HCT116 (cell line): ENCODE measurements around the gene PPP1R36. TPM values are rescaled to one million over a fixed set of nuclear protein-coding genes. Genes with fewer than 3 reads are reported as not detected.

Source experiments
- ATAC-seq: fragments of 200-7000 bp; cut with Tn5 transposase; 2 replicates; pipeline ENCODE4 v1.9.1; 2020; ENCODE audit warnings: mild to moderate bottlenecking, moderate library complexity
- BruUV-seq: library from RNA; stranded (reverse); fragments of 400-500 nt; replicated peaks from 2 replicates; lab custom pipeline; 2021; lab: Mats Ljungman, UMichigan
- CTCF ChIA-PET: fragments of 300-600 bp; sonication (Branson Sonifier 250); formaldehyde crosslinking; loops from one replicate; lab custom pipeline; 2021; ENCODE audit warnings: antibody characterized with exemption; lab: Charles Lee
- POLR2A ChIA-PET: fragments of 300-600, 350-600 bp; sonication (Branson Sonifier 250); formaldehyde crosslinking; loops from one replicate; lab custom pipeline; 2021; ENCODE audit warnings: antibody characterized with exemption; lab: Charles Lee
- RAD21 ChIA-PET, 2 experiments: fragments of 300-600 bp; sonication (Branson Sonifier 250); formaldehyde crosslinking; loops; one replicate each; lab custom pipeline; 2023; ENCODE audit warnings: low total read pairs in 2 of 2; ENCODE audit not compliant: uncharacterized antibody in 2 of 2, unreplicated experiment in 2 of 2, low non-redundant PET in 1 of 2; lab: Charles Lee
- DNase-seq: peaks from one replicate; pipeline ENCODE4 v3.0.0-alpha.2; 2010; ENCODE audit warnings: low read depth, low spot score
- H2AFZ ChIP-seq: fragments of 200-600 bp; shearing (Covaris generic), sonication (generic); 2 replicates; pipeline ENCODE4 v1.6.1; 2017; ENCODE audit warnings: low read depth, mixed run types, mixed read lengths, antibody characterized with exemption, low read length; ENCODE audit not compliant: poor library complexity, severe bottlenecking
- H3K27ac ChIP-seq: 2 replicates; pipeline ENCODE4 v1.5.1; 2012; ENCODE audit warnings: low read depth, low read length
- H3K27me3 ChIP-seq: fragments of 200-600 bp; sonication (generic); 2 replicates; pipeline ENCODE4 v1.6.1; 2016; ENCODE audit warnings: mixed run types, low read length, mixed read lengths; ENCODE audit not compliant: insufficient read depth
- H3K36me3 ChIP-seq, 2 experiments: fragments of 200-500 bp in 1 of 2; fragments of 200-600 bp in 1 of 2; sonication (Bioruptor generic) in 1 of 2; sonication (generic) in 1 of 2; 2 replicates each; pipeline versions ENCODE4 v1.5.1 to v1.6.1; 2014 to 2016; ENCODE audit warnings: low read length in 2 of 2, inconsistent platforms in 1 of 2, mixed read lengths in 1 of 2, mixed run types in 1 of 2; ENCODE audit not compliant: insufficient read depth in 2 of 2, control insufficient read depth in 1 of 2
- H3K4me1 ChIP-seq, 2 experiments: fragments of 200-600 bp in 1 of 2; sonication (generic) in 1 of 2; 2 replicates each; pipeline versions ENCODE4 v1.5.1 to v1.6.1; 2012 to 2017; ENCODE audit warnings: low read length in 2 of 2, inconsistent platforms in 1 of 2, mild to moderate bottlenecking in 1 of 2, mixed read lengths in 1 of 2, mixed run types in 1 of 2, moderate library complexity in 1 of 2; ENCODE audit not compliant: insufficient read depth in 2 of 2, control insufficient read depth in 1 of 2
- H3K4me2 ChIP-seq: fragments of 200-600 bp; sonication (generic); 2 replicates; pipeline ENCODE4 v1.6.1; 2017; ENCODE audit warnings: mixed run types, low read length, mixed read lengths
- H3K4me3 ChIP-seq, 2 experiments: fragments of 200-600 bp in 1 of 2; sonication (generic) in 1 of 2; replicated peaks in 1 of 2; 2 replicates each; pipeline ENCODE4 v1.5.1; 2011 to 2016; ENCODE audit warnings: low read length in 2 of 2, control low read depth in 1 of 2, low read depth in 1 of 2, mild to moderate bottlenecking in 1 of 2, mixed read lengths in 1 of 2, mixed run types in 1 of 2
- H3K79me2 ChIP-seq: fragments of 200-600 bp; sonication (generic); 2 replicates; pipeline ENCODE4 v1.6.1; 2017; ENCODE audit warnings: mild to moderate bottlenecking, mixed run types, low read length, moderate library complexity, mixed read lengths; ENCODE audit not compliant: insufficient read depth
- H3K9ac ChIP-seq: fragments of 200-600 bp; sonication (generic); 2 replicates; pipeline ENCODE4 v1.6.1; 2016; ENCODE audit warnings: low read length, mixed read lengths
- H3K9me2 ChIP-seq: fragments of 200-600 bp; sonication (generic), shearing (Covaris generic); 2 replicates; pipeline ENCODE4 v1.6.1; 2017; ENCODE audit warnings: mixed run types, mild to moderate bottlenecking, moderate library complexity; ENCODE audit not compliant: insufficient read depth
- H3K9me3 ChIP-seq, 2 experiments: fragments of 200-500 bp in 1 of 2; fragments of 200-600 bp in 1 of 2; sonication (Bioruptor generic) in 1 of 2; sonication (generic) in 1 of 2; 2 replicates each; pipeline ENCODE4 v1.6.1; 2014 to 2017; ENCODE audit warnings: low read length in 2 of 2, mixed read lengths in 2 of 2, inconsistent platforms in 1 of 2, low read depth in 1 of 2, mild to moderate bottlenecking in 1 of 2, mixed run types in 1 of 2, moderate library complexity in 1 of 2; ENCODE audit not compliant: control insufficient read depth in 1 of 2, insufficient read depth in 1 of 2
- H4K20me1 ChIP-seq: fragments of 200-600 bp; sonication (generic), shearing (Covaris generic); 2 replicates; pipeline ENCODE4 v1.6.1; 2017; ENCODE audit warnings: mixed run types, mild to moderate bottlenecking, moderate library complexity; ENCODE audit not compliant: insufficient read depth
- CBX3 ChIP-seq: IDR thresholded peaks from 2 replicates; pipeline ENCODE4 v1.6.1; 2012; ENCODE audit warnings: low read depth
- CEBPB ChIP-seq: IDR thresholded peaks from 2 replicates; pipeline ENCODE4 v1.6.1; 2012; ENCODE audit warnings: low read depth
- EZH2 ChIP-seq: fragments of 200-600 bp; sonication (generic); IDR thresholded peaks from 2 replicates; pipeline ENCODE4 v1.6.1; 2017; ENCODE audit warnings: antibody characterized with exemption, mixed run types
- EZH2phosphoT487 ChIP-seq: fragments of 200-600 bp; IDR thresholded peaks from 2 replicates; pipeline ENCODE4 v1.6.1; 2018; ENCODE audit warnings: antibody characterized with exemption, borderline replicate concordance
- MAX ChIP-seq: IDR thresholded peaks from 2 replicates; pipeline ENCODE4 v1.6.1; 2012
- POLR2AphosphoS5 ChIP-seq: IDR thresholded peaks from 2 replicates; pipeline ENCODE4 v1.6.1; 2011; ENCODE audit warnings: mild to moderate bottlenecking, low read depth, low read length, moderate library complexity
- REST ChIP-seq: IDR thresholded peaks from 2 replicates; pipeline ENCODE4 v1.6.1; 2012; ENCODE audit warnings: low read depth
- SIN3A ChIP-seq: IDR thresholded peaks from 2 replicates; pipeline ENCODE4 v1.6.1; 2012; ENCODE audit warnings: low read depth
- SRF ChIP-seq: IDR thresholded peaks from 2 replicates; pipeline ENCODE4 v1.6.1; 2012; ENCODE audit warnings: low read depth
- TCF7L2 ChIP-seq: IDR thresholded peaks from 2 replicates; pipeline ENCODE4 v1.7.0; 2011; ENCODE audit warnings: borderline replicate concordance, inconsistent platforms; ENCODE audit not compliant: insufficient read depth, insufficient read length; ENCODE audit errors: extremely low read depth
- YY1 ChIP-seq: IDR thresholded peaks from 2 replicates; pipeline ENCODE4 v1.6.1; 2011; ENCODE audit warnings: low read length, low read depth, moderate library complexity, mild to moderate bottlenecking; ENCODE audit not compliant: insufficient replicate concordance; ENCODE audit errors: extremely low read depth
- ZBTB33 ChIP-seq: IDR thresholded peaks from 2 replicates; pipeline ENCODE4 v1.6.1; 2011; ENCODE audit warnings: mild to moderate bottlenecking, low read length, moderate library complexity; ENCODE audit not compliant: insufficient replicate concordance; ENCODE audit errors: extremely low read depth
- ZFX ChIP-seq: fragments of 450-650 bp; IDR thresholded peaks from 2 replicates; pipeline ENCODE4 v1.6.1; 2017
- ZNF274 ChIP-seq: fragments of 200-500 bp; sonication (Bioruptor generic); IDR thresholded peaks from 2 replicates; pipeline ENCODE4 v1.6.1; 2014; ENCODE audit warnings: mild to moderate bottlenecking, low read depth, low read length, inconsistent platforms
- intact Hi-C: fragments of 100-400 bp; cut with micrococcal nuclease; formaldehyde crosslinking; loops from 2 replicates; pipeline ENCODE4 v1.10.0; 2022
- total RNA-seq: library from RNA; stranded (reverse); gene quantifications from one replicate; pipeline ENCODE4 v1.2.1, GENCODE V29; 2021; ENCODE audit not compliant: unreplicated experiment

PPP1R36 gene
- total RNA-seq, 1 experiment from 2014 or later: 0.47 TPM

- CTCF ChIA-PET: no interaction called here
- Histone ChIP-seq H3K4me2 (peak overlapping the region; percentile 27), H3K9me2 (no peaks in the 10 kb centered on the region), H3K27me3 (no peaks in the 10 kb centered on the region), H3K4me3 (no peak overlapping the region), H2AFZ (no peak overlapping the region), H3K36me3 (no peaks in the 10 kb centered on the region), H4K20me1 (0 out of 2 replicates have a peak, but pooled peaks cover 3% of the 10 kb centered on the region), H3K4me1 (peaks cover 18 to 51% of the 10 kb centered on the region in 2 experiments; a peak in 3 of 4 replicates), H3K79me2 (peaks cover 79% of the 10 kb centered on the region), H3K9ac (no peak overlapping the region), H3K9me3 (no peaks in the 10 kb centered on the region), H3K27ac (no peak overlapping the region)
- intact Hi-C loops: no loop called here
- ATAC-seq (no peak), DNase-seq (no peak)
- RAD21 ChIA-PET: no interaction called here
- no peak for TF ChIP-seq CBX3
- no peak for TF ChIP-seq EZH2phosphoT487
- no peak for TF ChIP-seq TCF7L2
- TF ChIP-seq POLR2AphosphoS5: no peak
- TF ChIP-seq CEBPB: no peak
- TF ChIP-seq YY1: no peak
- no peak for TF ChIP-seq ZFX
- no peak for TF ChIP-seq SIN3A
- TF ChIP-seq SRF: no peak
- TF ChIP-seq EZH2: no peak
- TF ChIP-seq MAX: no peak
- no peak for TF ChIP-seq ZBTB33
- TF ChIP-seq ZNF274: no peak
- no peak for TF ChIP-seq REST
- POLR2A ChIA-PET: no interaction called here
- BruUV-seq: no TSS peak
These were observed 42.2 kb upstream of the PPP1R36 start for GRCh38 chr14:64507376-64508156.
